Cardiac fibroblast (primary cell): ENCODE measurements around the gene KCTD2.

Experiments
- DNase-seq, 2 donors: peaks; one replicate each; pipeline versions ENCODE4 v3.0.0 to v3.0.0-alpha.2; 2010; ENCODE audit warnings: low read depth in 2 of 2
- H3K4me3 ChIP-seq, 2 donors: replicated peaks in 1 of 2; 1 replicate in 1 of 2; 2 replicates in 1 of 2; pipeline ENCODE4 v1.5.1; 2011; ENCODE audit warnings: low read depth in 2 of 2, low read length in 2 of 2, mild to moderate bottlenecking in 2 of 2, moderate library complexity in 1 of 2
- CTCF ChIP-seq: IDR thresholded peaks from one replicate; pipeline ENCODE4 v1.5.1; 2011; ENCODE audit warnings: low read depth, mild to moderate bottlenecking, low read length, inconsistent platforms

KCTD2 gene

GRCh38 chr17:75079023-75079373 is 32.0 kb downstream of the KCTD2 start:
- TF ChIP-seq CTCF: no peak
- DNase-seq: no peak
- H3K4me3 ChIP-seq: no peak overlapping the region

- TF ChIP-seq CTCF: no peak
- no peak overlapping the region for H3K4me3 ChIP-seq
- no peak for DNase-seq
Measured at GRCh38 chr17:75081611-75082540, 34.9 kb downstream of the KCTD2 start.

GRCh38 chr17:75082683-75083082 is 35.7 kb downstream of the KCTD2 start:
- no peak overlapping the region for H3K4me3 ChIP-seq
- no peak for TF ChIP-seq CTCF
- DNase-seq: no peak

- no peak for TF ChIP-seq CTCF
- peak; percentile 32 to 83 for DNase-seq
- H3K4me3 ChIP-seq: no peak overlapping the region
Measured at GRCh38 chr17:75084039-75084660, 37.1 kb downstream of the KCTD2 start.

GRCh38 chr17:75086496-75087181 is 39.6 kb downstream of the KCTD2 start:
- H3K4me3 ChIP-seq: no peak overlapping the region
- DNase-seq: no peak
- no peak for TF ChIP-seq CTCF

GRCh38 chr17:75087182-75087557 is 40.1 kb downstream of the KCTD2 start:
- TF ChIP-seq CTCF: no peak
- H3K4me3 ChIP-seq: peak overlapping the region; percentile 33 to 51
- no peak for DNase-seq
